DOHH2 (cell line): ENCODE results near the gene MCUB.
"Not testable (repeated sequence)": the region's sequence is repeated elsewhere in the genome, so short reads cannot be mapped to it uniquely, and the experiment has no call there.

Source experiments
- H3F3A ChIP-seq: fragments of 200-600 bp; sonication (generic), shearing (Covaris generic); 2 replicates; pipeline ENCODE4 v1.6.0; 2016; ENCODE audit warnings: antibody characterized with exemption, mild to moderate bottlenecking; ENCODE audit not compliant: control insufficient read depth, insufficient read depth
- H3K27ac ChIP-seq: fragments of 200-600 bp; sonication (generic); 2 replicates; pipeline ENCODE4 v1.5.1; 2014; ENCODE audit warnings: low read depth, mild to moderate bottlenecking, low read length, moderate library complexity
- H3K27me3 ChIP-seq: fragments of 200-600 bp; sonication (generic); 2 replicates; pipeline ENCODE4 v1.6.1; 2014; ENCODE audit warnings: mild to moderate bottlenecking, low read length, mixed read lengths; ENCODE audit not compliant: control insufficient read depth
- H3K36me3 ChIP-seq: fragments of 200-600 bp; sonication (generic); 2 replicates; pipeline ENCODE4 v1.6.1; 2014; ENCODE audit warnings: mild to moderate bottlenecking, low read length, moderate library complexity, mixed read lengths; ENCODE audit not compliant: control insufficient read depth
- H3K4me1 ChIP-seq: fragments of 200-600 bp; sonication (generic); 2 replicates; pipeline ENCODE4 v1.6.1; 2014; ENCODE audit warnings: mild to moderate bottlenecking, low read length, mixed read lengths; ENCODE audit not compliant: control insufficient read depth
- H3K4me2 ChIP-seq: fragments of 200-600 bp; sonication (generic); 2 replicates; pipeline ENCODE4 v1.6.0; 2014; ENCODE audit warnings: mild to moderate bottlenecking, low read length, moderate library complexity
- H3K4me3 ChIP-seq: fragments of 200-600 bp; sonication (generic); 2 replicates; pipeline ENCODE4 v1.5.1; 2014; ENCODE audit warnings: mild to moderate bottlenecking, low read length, mixed read lengths
- H3K79me2 ChIP-seq: fragments of 200-600 bp; sonication (generic); 2 replicates; pipeline ENCODE4 v1.6.1; 2014; ENCODE audit warnings: mild to moderate bottlenecking, low read length, mixed read lengths; ENCODE audit not compliant: control insufficient read depth
- H3K9me2 ChIP-seq: fragments of 200-600 bp; sonication (generic); replicated peaks from 2 replicates; pipeline ENCODE4 v1.6.1; 2014; ENCODE audit warnings: mild to moderate bottlenecking, low read length, mixed read lengths; ENCODE audit not compliant: control insufficient read depth
- H3K9me3 ChIP-seq: fragments of 200-600 bp; sonication (generic); 2 replicates; pipeline ENCODE4 v1.6.1; 2014; ENCODE audit warnings: antibody characterized with exemption, low read length, mixed read lengths; ENCODE audit not compliant: control insufficient read depth, insufficient read depth
- H4K20me1 ChIP-seq: fragments of 200-600 bp; sonication (generic); 2 replicates; pipeline ENCODE4 v1.6.0; 2014; ENCODE audit warnings: low read depth, mild to moderate bottlenecking, antibody characterized with exemption, low read length, moderate library complexity; ENCODE audit not compliant: control insufficient read depth, insufficient read depth
- EZH2phosphoT487 ChIP-seq: fragments of 200-600 bp; sonication (generic); IDR thresholded peaks from 2 replicates; pipeline ENCODE4 v1.6.1; 2017; ENCODE audit warnings: borderline replicate concordance, mild to moderate bottlenecking, antibody characterized with exemption, low read length, moderate library complexity, mixed read lengths
- TF ChIP-seq, protein P1 (sequence below): fragments of 200-600 bp; sonication (generic); IDR thresholded peaks from one replicate; pipeline ENCODE4 v1.5.1; 2014; ENCODE audit warnings: antibody characterized with exemption, mild to moderate bottlenecking, low read depth, low read length; ENCODE audit not compliant: poor library complexity, severe bottlenecking

MCUB gene

DNA sequence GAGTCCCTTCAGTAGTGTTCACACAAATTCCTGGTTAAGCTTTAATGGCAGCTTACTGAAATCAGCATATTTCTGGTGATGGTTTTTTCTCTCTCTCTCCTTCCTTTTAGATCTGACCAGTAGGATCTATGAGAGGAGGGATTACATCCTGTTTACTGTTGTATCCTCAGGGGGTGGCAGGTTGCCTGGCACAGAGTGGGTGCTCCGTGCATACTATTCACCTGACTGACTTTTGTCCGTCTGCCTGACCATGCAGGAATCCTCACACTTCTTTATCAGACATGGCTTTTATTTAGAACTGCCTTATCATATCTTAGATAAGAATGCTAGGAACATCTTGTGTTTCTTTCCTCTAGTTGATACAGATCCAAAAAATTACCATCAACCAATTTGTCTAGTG, 29.6 kb downstream of the MCUB start:
- Histone ChIP-seq H4K20me1 (no peaks in the 10 kb centered on the region), H3K79me2 (peaks cover 97% of the 10 kb centered on the region), H3K27me3 (no peaks in the 10 kb centered on the region), H3K27ac (peak overlapping the region; percentile 78), H3K4me3 (peak overlapping the region; percentile 52), H3K4me2 (peak overlapping the region; percentile 68), H3K4me1 (peaks cover 59% of the 10 kb centered on the region), H3K36me3 (peaks cover 11% of the 10 kb centered on the region), H3F3A (peaks cover 14% of the 10 kb centered on the region), H3K9me2 (no peaks in the 10 kb centered on the region), H3K9me3 (no peaks in the 10 kb centered on the region)
- TF ChIP-seq EZH2phosphoT487 = no peak
- TF ChIP-seq, protein P1, sequence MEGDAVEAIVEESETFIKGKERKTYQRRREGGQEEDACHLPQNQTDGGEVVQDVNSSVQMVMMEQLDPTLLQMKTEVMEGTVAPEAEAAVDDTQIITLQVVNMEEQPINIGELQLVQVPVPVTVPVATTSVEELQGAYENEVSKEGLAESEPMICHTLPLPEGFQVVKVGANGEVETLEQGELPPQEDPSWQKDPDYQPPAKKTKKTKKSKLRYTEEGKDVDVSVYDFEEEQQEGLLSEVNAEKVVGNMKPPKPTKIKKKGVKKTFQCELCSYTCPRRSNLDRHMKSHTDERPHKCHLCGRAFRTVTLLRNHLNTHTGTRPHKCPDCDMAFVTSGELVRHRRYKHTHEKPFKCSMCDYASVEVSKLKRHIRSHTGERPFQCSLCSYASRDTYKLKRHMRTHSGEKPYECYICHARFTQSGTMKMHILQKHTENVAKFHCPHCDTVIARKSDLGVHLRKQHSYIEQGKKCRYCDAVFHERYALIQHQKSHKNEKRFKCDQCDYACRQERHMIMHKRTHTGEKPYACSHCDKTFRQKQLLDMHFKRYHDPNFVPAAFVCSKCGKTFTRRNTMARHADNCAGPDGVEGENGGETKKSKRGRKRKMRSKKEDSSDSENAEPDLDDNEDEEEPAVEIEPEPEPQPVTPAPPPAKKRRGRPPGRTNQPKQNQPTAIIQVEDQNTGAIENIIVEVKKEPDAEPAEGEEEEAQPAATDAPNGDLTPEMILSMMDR = no peak

- TF ChIP-seq EZH2phosphoT487 = no peak
- TF ChIP-seq, protein P1 = no peak
- H3K27me3 ChIP-seq = no peaks in the 10 kb centered on the region
- H3F3A ChIP-seq = peaks cover 14% of the 10 kb centered on the region
- no peaks in the 10 kb centered on the region for H3K9me2 ChIP-seq
- peaks cover 86% of the 10 kb centered on the region for H3K79me2 ChIP-seq
- H3K4me3 ChIP-seq = peak overlapping the region; percentile 52
- H3K36me3 ChIP-seq = peaks cover 11% of the 10 kb centered on the region
- peak overlapping the region; percentile 68 for H3K4me2 ChIP-seq
- peak overlapping the region; percentile 78 for H3K27ac ChIP-seq
- no peaks in the 10 kb centered on the region for H3K9me3 ChIP-seq
- H3K4me1 ChIP-seq = peaks cover 59% of the 10 kb centered on the region
- no peaks in the 10 kb centered on the region for H4K20me1 ChIP-seq
Observed at GRCh38 chr4:109590905-109591304, 30.9 kb downstream of the MCUB start.

- Histone ChIP-seq H3F3A (peaks cover 14% of the 10 kb centered on the region), H3K79me2 (peaks cover 72% of the 10 kb centered on the region)
- TF ChIP-seq, protein P1 = no peak
- no peak for TF ChIP-seq EZH2phosphoT487
Observed at GRCh38 chr4:109592367-109592766, 32.3 kb downstream of the MCUB start.

GRCh38 chr4:109595123-109595522, 35.1 kb downstream of the MCUB start:
- not testable (repeated sequence) for H3K9me2 ChIP-seq, H3K4me3 ChIP-seq, H3K9me3 ChIP-seq, H3K4me2 ChIP-seq, H3K27me3 ChIP-seq, H3K27ac ChIP-seq, H4K20me1 ChIP-seq
- Histone ChIP-seq H3K79me2 (peaks cover 60% of the 10 kb centered on the region), H3K36me3 (peaks cover 13% of the 10 kb centered on the region), H3F3A (peaks cover 11% of the 10 kb centered on the region), H3K4me1 (peaks cover 20% of the 10 kb centered on the region)

More at GRCh38 chr4:109592367-109592766, 32.3 kb downstream of the MCUB start:
- no peak overlapping the region for H3K4me2 ChIP-seq
- no peaks in the 10 kb centered on the region for H3K9me3 ChIP-seq
- H3K4me3 ChIP-seq = no peak overlapping the region
- no peaks in the 10 kb centered on the region for H4K20me1 ChIP-seq
- H3K4me1 ChIP-seq = peaks cover 47% of the 10 kb centered on the region
- no peaks in the 10 kb centered on the region for H3K9me2 ChIP-seq
- no peak overlapping the region for H3K27ac ChIP-seq
- H3K27me3 ChIP-seq = no peaks in the 10 kb centered on the region
- peaks cover 11% of the 10 kb centered on the region for H3K36me3 ChIP-seq

DNA sequence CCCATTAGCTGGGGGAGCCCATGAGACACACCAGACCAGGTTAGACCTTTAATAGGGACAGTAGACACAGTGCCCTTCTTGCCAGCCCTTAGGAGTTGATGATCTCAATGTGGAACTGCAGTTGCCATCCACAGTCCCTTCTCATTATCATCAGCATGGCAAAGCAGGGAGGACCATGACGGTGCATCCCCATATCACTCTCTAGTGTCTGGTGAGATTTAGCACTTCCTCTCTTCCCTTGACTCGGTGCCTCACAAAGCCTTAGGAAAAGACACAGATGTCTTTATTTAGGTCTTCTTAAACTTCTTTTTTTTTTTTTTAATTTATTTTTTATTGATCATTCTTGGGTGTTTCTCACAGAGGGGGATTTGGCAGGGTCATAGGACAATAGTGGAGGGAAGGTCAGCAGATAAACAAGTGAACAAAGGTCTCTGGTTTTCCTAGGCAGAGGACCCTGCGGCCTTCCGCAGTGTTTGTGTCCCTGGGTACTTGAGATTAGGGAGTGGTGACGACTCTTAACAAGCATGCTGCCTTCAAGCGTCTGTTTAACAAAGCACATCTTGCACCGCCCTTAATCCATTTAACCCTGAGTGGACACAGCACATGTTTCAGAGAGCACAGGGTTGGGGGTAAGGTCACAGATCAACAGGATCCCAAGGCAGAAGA, 36.5 kb downstream of the MCUB start:
- not testable (repeated sequence) for H3F3A ChIP-seq, H3K4me1 ChIP-seq, H3K4me3 ChIP-seq, H3K9me3 ChIP-seq, H3K27me3 ChIP-seq, H4K20me1 ChIP-seq, H3K9me2 ChIP-seq, H3K27ac ChIP-seq, H3K4me2 ChIP-seq
- Histone ChIP-seq H3K79me2 (peaks cover 59% of the 10 kb centered on the region), H3K36me3 (peaks cover 14% of the 10 kb centered on the region)
